Thyroid gland (tissue), 4 donors: ENCODE measurements around the gene AFF2. TPM values are rescaled to one million over a fixed set of nuclear protein-coding genes. Genes with fewer than 3 reads are reported as not detected.

ENCODE experiments used
- DNase-seq, 2 donors: peaks; one replicate each; pipeline ENCODE4 v3.0.0-alpha.2; 2019
- H3K27ac ChIP-seq, 3 donors: fragments of 200-600 bp; sonication (generic); 1 replicate in 2 of 3; 2 replicates in 1 of 3; pipeline ENCODE4 v1.5.1; 2016 to 2019; ENCODE audit warnings: mild to moderate bottlenecking in 1 of 3, moderate library complexity in 1 of 3
- H3K27me3 ChIP-seq: fragments of 200-600 bp; sonication (generic); one replicate; pipeline ENCODE4 v1.5.1; 2019
- H3K36me3 ChIP-seq, 2 donors: fragments of 200-600 bp; sonication (generic); one replicate each; pipeline ENCODE4 v1.5.1; 2016 to 2019
- H3K4me1 ChIP-seq, 2 donors: fragments of 200-600 bp; sonication (generic); one replicate each; pipeline ENCODE4 v1.5.1; 2017 to 2019
- H3K4me3 ChIP-seq, 3 donors: fragments of 200-600 bp; sonication (generic); replicated peaks in 1 of 3; 1 replicate in 2 of 3; 2 replicates in 1 of 3; pipeline ENCODE4 v1.5.1; 2016; ENCODE audit warnings: mild to moderate bottlenecking in 1 of 3
- H3K9me3 ChIP-seq: fragments of 200-600 bp; sonication (generic); one replicate; pipeline ENCODE4 v1.5.1; 2017
- CTCF ChIP-seq, 6 experiments: fragments of 200-600 bp in 3 of 6; fragments of 450-650 bp in 3 of 6; sonication (generic) in 3 of 6; IDR thresholded peaks; one replicate each; pipeline ENCODE4 v1.5.1; 2016 to 2019; ENCODE audit warnings: antibody characterized with exemption in 6 of 6, mild to moderate bottlenecking in 2 of 6, inconsistent platforms in 1 of 6, moderate library complexity in 1 of 6
- POLR2A ChIP-seq, 2 donors: fragments of 450-650 bp; IDR thresholded peaks; one replicate each; pipeline ENCODE4 v1.6.1; 2017; ENCODE audit warnings: antibody characterized with exemption in 2 of 2, mild to moderate bottlenecking in 2 of 2, moderate library complexity in 1 of 2
- WGBS, 2 donors: methylation state at CpG; one replicate each; pipeline ENCODE4 v1.1.5; 2017; 5-methylcytosine and 5-hydroxymethylcytosine counted together
- intact Hi-C: fragments of 100-400 bp; cut with DNase I; formaldehyde crosslinking; loops from one replicate; pipeline ENCODE4 v1.15.1; 2023
- total RNA-seq, 4 donors: library from RNA; depleted of rRNA; stranded (reverse); fragments of >200 nt; gene quantifications; one replicate each; pipeline ENCODE4 v1.2.3, GENCODE V29; 2016

Gene AFF2
- total RNA-seq, 4 donors from 2014 or later: 3.7 to 6.5 (median 4.4) TPM

- Histone ChIP-seq H3K27ac (no peak overlapping the region), H3K4me1 (no peaks in the 10 kb centered on the region), H3K36me3 (no peaks in the 10 kb centered on the region), H3K9me3 (no peaks in the 10 kb centered on the region), H3K4me3 (no peak overlapping the region), H3K27me3 (no peaks in the 10 kb centered on the region)
- WGBS, 2 donors: 90 to 94% methylated on average over 4 of the region's 4 CpGs
- intact Hi-C loops: no loop called here
- DNase-seq: no peak
- TF ChIP-seq CTCF (IDR thresholded peaks at IDR 0.05): no peak
- TF ChIP-seq POLR2A (IDR thresholded peaks at IDR 0.05): no peak
Measured at GRCh38 chrX:148917441-148917840, 417.0 kb downstream of the AFF2 start.

- Histone ChIP-seq H3K9me3 (no peaks in the 10 kb centered on the region), H3K27ac (no peak overlapping the region), H3K36me3 (no peaks in the 10 kb centered on the region), H3K4me3 (no peak overlapping the region), H3K27me3 (no peaks in the 10 kb centered on the region), H3K4me1 (no peaks in the 10 kb centered on the region)
- 74 to 77% methylated on average over 2 of the region's 2 CpGs for WGBS, 2 donors
- intact Hi-C loops: no loop called here
- no peak for TF ChIP-seq POLR2A (IDR thresholded peaks at IDR 0.05)
- no peak for TF ChIP-seq CTCF (IDR thresholded peaks at IDR 0.05)
- DNase-seq: no peak
Measured at GRCh38 chrX:148923631-148924030, 423.2 kb downstream of the AFF2 start.

GRCh38 chrX:148926371-148926770 is 426.0 kb downstream of the AFF2 start:
- WGBS, 2 donors: 95 to 97% methylated on average over 4 of the region's 4 CpGs
- no peak for DNase-seq

GRCh38 chrX:148928811-148929210 is 428.4 kb downstream of the AFF2 start:
- intact Hi-C loops: no loop called here
- 50 to 69% methylated on average over 1 of the region's 1 CpG for WGBS, 2 donors
- no peak for TF ChIP-seq POLR2A (IDR thresholded peaks at IDR 0.05)
- H3K4me1 ChIP-seq: no peaks in the 10 kb centered on the region
- no peaks in the 10 kb centered on the region for H3K36me3 ChIP-seq
- DNase-seq: no peak
- no peaks in the 10 kb centered on the region for H3K9me3 ChIP-seq
- no peaks in the 10 kb centered on the region for H3K27me3 ChIP-seq
- H3K27ac ChIP-seq: no peak overlapping the region
- no peak overlapping the region for H3K4me3 ChIP-seq

More at GRCh38 chrX:148926371-148926770, 426.0 kb downstream of the AFF2 start:
- TF ChIP-seq POLR2A (IDR thresholded peaks at IDR 0.05): no peak
- no peak for TF ChIP-seq CTCF (IDR thresholded peaks at IDR 0.05)
- H3K36me3 ChIP-seq: no peaks in the 10 kb centered on the region
- H3K27ac ChIP-seq: no peak overlapping the region
- H3K4me1 ChIP-seq: no peaks in the 10 kb centered on the region
- H3K27me3 ChIP-seq: no peaks in the 10 kb centered on the region
- intact Hi-C loops: no loop called here
- no peaks in the 10 kb centered on the region for H3K9me3 ChIP-seq
- H3K4me3 ChIP-seq: no peak overlapping the region

- Histone ChIP-seq H3K9me3 (no peaks in the 10 kb centered on the region), H3K36me3 (no peaks in the 10 kb centered on the region), H3K4me3 (no peak overlapping the region), H3K27ac (no peak overlapping the region), H3K4me1 (no peaks in the 10 kb centered on the region), H3K27me3 (no peaks in the 10 kb centered on the region)
- 89 to 100% methylated on average over 2 to 3 of the region's 3 CpGs for WGBS, 2 donors
- TF ChIP-seq POLR2A (IDR thresholded peaks at IDR 0.05): no peak
- TF ChIP-seq CTCF (IDR thresholded peaks at IDR 0.05): no peak
- DNase-seq: no peak
- intact Hi-C loops: no loop called here
Measured at GRCh38 chrX:148929686-148930085, 429.3 kb downstream of the AFF2 start.

GRCh38 chrX:148930206-148930729 is 429.9 kb downstream of the AFF2 start:
- Histone ChIP-seq H3K9me3 (no peaks in the 10 kb centered on the region), H3K27me3 (no peaks in the 10 kb centered on the region), H3K4me1 (no peaks in the 10 kb centered on the region), H3K27ac (no peak overlapping the region), H3K4me3 (no peak overlapping the region), H3K36me3 (no peaks in the 10 kb centered on the region)
- 100% methylated on average over 1 to 2 of the region's 2 CpGs for WGBS, 2 donors
- DNase-seq: no peak
- TF ChIP-seq POLR2A (IDR thresholded peaks at IDR 0.05) (no peak), CTCF (IDR thresholded peaks at IDR 0.05) (no peak)
- intact Hi-C loops: no loop called here
